ENCODE results near the gene INPP4B.

Gene INPP4B

GRCh38 chr4:142045996-142046395, 800.1 kb downstream of the INPP4B start:
- no peak overlapping the region for H3K27ac Mint-ChIP-seq
- no peaks in the 10 kb centered on the region for H3K36me3 Mint-ChIP-seq (ENCODE audit: low read depth)
- TF ChIP-seq, protein P1, sequence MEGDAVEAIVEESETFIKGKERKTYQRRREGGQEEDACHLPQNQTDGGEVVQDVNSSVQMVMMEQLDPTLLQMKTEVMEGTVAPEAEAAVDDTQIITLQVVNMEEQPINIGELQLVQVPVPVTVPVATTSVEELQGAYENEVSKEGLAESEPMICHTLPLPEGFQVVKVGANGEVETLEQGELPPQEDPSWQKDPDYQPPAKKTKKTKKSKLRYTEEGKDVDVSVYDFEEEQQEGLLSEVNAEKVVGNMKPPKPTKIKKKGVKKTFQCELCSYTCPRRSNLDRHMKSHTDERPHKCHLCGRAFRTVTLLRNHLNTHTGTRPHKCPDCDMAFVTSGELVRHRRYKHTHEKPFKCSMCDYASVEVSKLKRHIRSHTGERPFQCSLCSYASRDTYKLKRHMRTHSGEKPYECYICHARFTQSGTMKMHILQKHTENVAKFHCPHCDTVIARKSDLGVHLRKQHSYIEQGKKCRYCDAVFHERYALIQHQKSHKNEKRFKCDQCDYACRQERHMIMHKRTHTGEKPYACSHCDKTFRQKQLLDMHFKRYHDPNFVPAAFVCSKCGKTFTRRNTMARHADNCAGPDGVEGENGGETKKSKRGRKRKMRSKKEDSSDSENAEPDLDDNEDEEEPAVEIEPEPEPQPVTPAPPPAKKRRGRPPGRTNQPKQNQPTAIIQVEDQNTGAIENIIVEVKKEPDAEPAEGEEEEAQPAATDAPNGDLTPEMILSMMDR (IDR thresholded peaks at IDR 0.05; ENCODE audit: unreplicated experiment in 3 of 3): no peak
- no peak overlapping the region for H3K4me3 Mint-ChIP-seq
- no peaks in the 10 kb centered on the region for H3K4me1 Mint-ChIP-seq
- H3K27me3 Mint-ChIP-seq (ENCODE audit: low read depth): no peaks in the 10 kb centered on the region
- no peaks in the 10 kb centered on the region for H3K9me3 Mint-ChIP-seq

- no peak overlapping the region for H3K4me3 Mint-ChIP-seq
- TF ChIP-seq, protein P1 (IDR thresholded peaks at IDR 0.05; ENCODE audit: unreplicated experiment in 3 of 3): no peak
- no peaks in the 10 kb centered on the region for H3K36me3 Mint-ChIP-seq (ENCODE audit: low read depth)
- no peaks in the 10 kb centered on the region for H3K9me3 Mint-ChIP-seq
- no peaks in the 10 kb centered on the region for H3K4me1 Mint-ChIP-seq
- no peaks in the 10 kb centered on the region for H3K27me3 Mint-ChIP-seq (ENCODE audit: low read depth)
- H3K27ac Mint-ChIP-seq: no peak overlapping the region
Measured at GRCh38 chr4:142044271-142044670, 801.8 kb downstream of the INPP4B start.

DNA sequence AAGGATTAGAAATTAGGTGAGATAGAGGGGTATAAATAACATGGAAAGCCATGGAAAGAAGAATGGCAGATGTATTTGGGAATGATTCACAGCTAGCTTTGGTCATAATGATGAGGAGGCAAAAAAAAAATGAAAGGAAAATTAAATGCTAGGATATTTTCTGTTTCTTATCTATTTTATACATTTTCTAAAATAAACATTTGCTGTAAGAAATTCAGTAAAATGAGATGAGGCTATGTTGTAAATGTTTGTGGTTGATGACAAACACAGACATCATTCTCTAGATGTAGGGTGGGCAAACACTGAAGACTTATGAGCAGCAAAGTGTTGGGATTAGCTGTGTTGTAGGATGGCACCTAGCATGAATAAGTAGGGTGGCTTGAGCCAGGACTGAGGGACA, 802.6 kb downstream of the INPP4B start:
- Mint-ChIP-seq H3K36me3 (ENCODE audit: low read depth) (no peaks in the 10 kb centered on the region), H3K4me3 (no peak overlapping the region), H3K27me3 (ENCODE audit: low read depth) (no peaks in the 10 kb centered on the region), H3K4me1 (no peaks in the 10 kb centered on the region), H3K27ac (no peak overlapping the region), H3K9me3 (no peaks in the 10 kb centered on the region)
- TF ChIP-seq, protein P1 (IDR thresholded peaks at IDR 0.05; ENCODE audit: unreplicated experiment in 3 of 3): no peak

DNA sequence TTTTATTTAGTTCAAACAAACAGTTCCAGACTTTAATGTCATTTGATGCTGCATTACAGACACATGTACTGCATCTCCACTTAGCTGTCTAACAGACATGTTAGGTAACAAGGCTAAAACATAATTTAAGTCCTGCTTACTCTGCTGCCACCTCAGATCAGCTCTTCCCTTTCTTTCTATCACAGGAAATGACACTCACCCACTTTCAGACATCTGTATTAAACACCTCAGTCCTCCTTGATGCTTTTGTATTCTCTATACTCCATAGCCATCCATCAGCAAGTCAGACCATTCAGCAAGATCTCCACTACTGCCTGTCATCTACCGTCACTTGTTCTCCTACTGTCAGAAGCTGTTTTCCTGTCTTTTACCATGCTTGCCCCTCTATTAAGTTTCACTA, 804.3 kb downstream of the INPP4B start:
- TF ChIP-seq, protein P1 (IDR thresholded peaks at IDR 0.05; ENCODE audit: unreplicated experiment in 3 of 3): no peak
- no peaks in the 10 kb centered on the region for H3K9me3 Mint-ChIP-seq
- no peak overlapping the region for H3K27ac Mint-ChIP-seq
- H3K4me3 Mint-ChIP-seq: no peak overlapping the region
- peaks cover 4% of the 10 kb centered on the region for H3K4me1 Mint-ChIP-seq
- no peaks in the 10 kb centered on the region for H3K27me3 Mint-ChIP-seq (ENCODE audit: low read depth)
- no peaks in the 10 kb centered on the region for H3K36me3 Mint-ChIP-seq (ENCODE audit: low read depth)

DNA sequence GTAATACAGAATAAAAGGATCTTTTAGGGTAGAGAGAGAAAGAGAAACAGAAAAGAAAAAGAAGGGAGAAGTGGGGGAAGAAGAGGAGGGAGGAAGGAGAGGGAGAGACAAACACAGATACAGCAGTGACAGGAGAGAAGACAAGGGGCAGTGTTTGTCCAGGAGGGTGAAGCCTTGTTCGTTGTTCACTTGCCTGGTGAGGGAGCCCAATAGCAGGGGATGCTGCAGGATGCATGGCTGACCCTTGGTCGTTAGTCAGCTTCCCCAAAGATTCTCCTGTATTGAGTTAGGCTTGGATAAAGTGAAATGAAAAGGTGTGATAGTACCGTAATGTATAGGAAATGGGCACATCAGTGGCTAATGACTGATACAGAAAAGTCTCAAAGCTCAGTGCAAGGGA, 806.1 kb downstream of the INPP4B start:
- Mint-ChIP-seq H3K27me3 (ENCODE audit: low read depth) (no peaks in the 10 kb centered on the region), H3K4me3 (no peak overlapping the region), H3K4me1 (peaks cover 4% of the 10 kb centered on the region), H3K9me3 (no peaks in the 10 kb centered on the region), H3K27ac (no peak overlapping the region), H3K36me3 (ENCODE audit: low read depth) (no peaks in the 10 kb centered on the region)
- TF ChIP-seq, protein P1 (IDR thresholded peaks at IDR 0.05; ENCODE audit: unreplicated experiment in 3 of 3): no peak

GRCh38 chr4:142036795-142037583, 809.1 kb downstream of the INPP4B start:
- TF ChIP-seq, protein P1 (IDR thresholded peaks at IDR 0.05; ENCODE audit: unreplicated experiment in 3 of 3): no peak
- Mint-ChIP-seq H3K9me3 (no peaks in the 10 kb centered on the region), H3K27ac (no peak overlapping the region), H3K4me3 (no peak overlapping the region), H3K27me3 (ENCODE audit: low read depth) (no peaks in the 10 kb centered on the region), H3K4me1 (peaks cover 4% of the 10 kb centered on the region), H3K36me3 (ENCODE audit: low read depth) (no peaks in the 10 kb centered on the region)

Measured in nephron (organoid).